ENCODE measurements around the gene EIF3I.

EIF3I gene

GRCh38 chr1:32215629-32216480 lies 6.4 kb upstream of the EIF3I start:
- TF ChIP-seq, protein P1, sequence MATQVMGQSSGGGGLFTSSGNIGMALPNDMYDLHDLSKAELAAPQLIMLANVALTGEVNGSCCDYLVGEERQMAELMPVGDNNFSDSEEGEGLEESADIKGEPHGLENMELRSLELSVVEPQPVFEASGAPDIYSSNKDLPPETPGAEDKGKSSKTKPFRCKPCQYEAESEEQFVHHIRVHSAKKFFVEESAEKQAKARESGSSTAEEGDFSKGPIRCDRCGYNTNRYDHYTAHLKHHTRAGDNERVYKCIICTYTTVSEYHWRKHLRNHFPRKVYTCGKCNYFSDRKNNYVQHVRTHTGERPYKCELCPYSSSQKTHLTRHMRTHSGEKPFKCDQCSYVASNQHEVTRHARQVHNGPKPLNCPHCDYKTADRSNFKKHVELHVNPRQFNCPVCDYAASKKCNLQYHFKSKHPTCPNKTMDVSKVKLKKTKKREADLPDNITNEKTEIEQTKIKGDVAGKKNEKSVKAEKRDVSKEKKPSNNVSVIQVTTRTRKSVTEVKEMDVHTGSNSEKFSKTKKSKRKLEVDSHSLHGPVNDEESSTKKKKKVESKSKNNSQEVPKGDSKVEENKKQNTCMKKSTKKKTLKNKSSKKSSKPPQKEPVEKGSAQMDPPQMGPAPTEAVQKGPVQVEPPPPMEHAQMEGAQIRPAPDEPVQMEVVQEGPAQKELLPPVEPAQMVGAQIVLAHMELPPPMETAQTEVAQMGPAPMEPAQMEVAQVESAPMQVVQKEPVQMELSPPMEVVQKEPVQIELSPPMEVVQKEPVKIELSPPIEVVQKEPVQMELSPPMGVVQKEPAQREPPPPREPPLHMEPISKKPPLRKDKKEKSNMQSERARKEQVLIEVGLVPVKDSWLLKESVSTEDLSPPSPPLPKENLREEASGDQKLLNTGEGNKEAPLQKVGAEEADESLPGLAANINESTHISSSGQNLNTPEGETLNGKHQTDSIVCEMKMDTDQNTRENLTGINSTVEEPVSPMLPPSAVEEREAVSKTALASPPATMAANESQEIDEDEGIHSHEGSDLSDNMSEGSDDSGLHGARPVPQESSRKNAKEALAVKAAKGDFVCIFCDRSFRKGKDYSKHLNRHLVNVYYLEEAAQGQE (IDR thresholded peaks at IDR 0.05; ENCODE audit: low read depth): no peak
- TF ChIP-seq USF1 (IDR thresholded peaks at IDR 0.05): no peak
- TF ChIP-seq CREB1 (IDR thresholded peaks at IDR 0.05; ENCODE audit: low read depth): no peak
- TF ChIP-seq TAF1 (IDR thresholded peaks at IDR 0.05; ENCODE audit: low read depth): no peak
- no peak for TF ChIP-seq ZBTB7A (IDR thresholded peaks at IDR 0.05; ENCODE audit: low read depth)
- no peak for TF ChIP-seq EGR1 (IDR thresholded peaks at IDR 0.05)
- TF ChIP-seq, protein P2, sequence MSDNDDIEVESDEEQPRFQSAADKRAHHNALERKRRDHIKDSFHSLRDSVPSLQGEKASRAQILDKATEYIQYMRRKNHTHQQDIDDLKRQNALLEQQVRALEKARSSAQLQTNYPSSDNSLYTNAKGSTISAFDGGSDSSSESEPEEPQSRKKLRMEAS (IDR thresholded peaks at IDR 0.05): no peak
- peak; percentile 72 for TF ChIP-seq RAD21 (IDR thresholded peaks at IDR 0.05; ENCODE audit: low read depth)

DNA sequence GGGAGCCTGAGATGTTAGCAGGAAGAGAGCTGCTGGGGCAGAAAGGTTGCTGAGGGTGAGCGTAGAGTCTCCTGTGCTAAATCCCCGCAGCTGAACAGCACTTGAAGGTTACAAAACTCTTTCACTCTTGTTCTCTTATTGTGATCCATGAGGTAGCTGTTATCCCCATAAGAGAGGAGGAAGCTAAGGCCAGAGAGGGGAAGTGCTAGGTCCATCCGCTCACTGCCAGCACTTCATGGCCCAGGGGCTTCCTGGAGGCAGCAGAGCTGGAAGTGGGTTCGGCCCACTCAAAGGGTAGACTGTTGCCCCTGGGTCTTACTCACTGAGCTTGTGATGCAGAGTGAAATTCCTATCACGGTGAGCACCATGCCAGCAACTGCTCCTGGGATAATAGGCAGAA lies 5.6 kb upstream of the EIF3I start:
- TF ChIP-seq ZBTB7A (IDR thresholded peaks at IDR 0.05; ENCODE audit: low read depth) (no peak), USF1 (IDR thresholded peaks at IDR 0.05) (no peak), RAD21 (IDR thresholded peaks at IDR 0.05; ENCODE audit: low read depth) (no peak), EP300 (IDR thresholded peaks at IDR 0.05; ENCODE audit: borderline replicate concordance) (no peak), TEAD4 (IDR thresholded peaks at IDR 0.05) (no peak), TCF12 (IDR thresholded peaks at IDR 0.05; ENCODE audit: low read depth) (no peak), YY1 (IDR thresholded peaks at IDR 0.05; ENCODE audit: low read depth) (no peak), NFIC (IDR thresholded peaks at IDR 0.05) (no peak), FOXM1 (IDR thresholded peaks at IDR 0.05; ENCODE audit: borderline replicate concordance, low read depth) (no peak)
- TF ChIP-seq, protein P2 (IDR thresholded peaks at IDR 0.05): no peak

GRCh38 chr1:32219022-32219421 lies 3.2 kb upstream of the EIF3I start:
- no peak for TF ChIP-seq EP300 (IDR thresholded peaks at IDR 0.05; ENCODE audit: borderline replicate concordance)
- TF ChIP-seq YY1 (IDR thresholded peaks at IDR 0.05; ENCODE audit: low read depth): no peak
- TF ChIP-seq CEBPB (IDR thresholded peaks at IDR 0.05): no peak

- TF ChIP-seq EGR1 (IDR thresholded peaks at IDR 0.05) (no peak), NFIC (IDR thresholded peaks at IDR 0.05) (peak; percentile 30; the same call in 1 of the 2 replicates)
Measured at GRCh38 chr1:32220746-32221580, 1.2 kb upstream of the EIF3I start.

GRCh38 chr1:32221581-32221979 lies 627 bp upstream of the EIF3I start:
- no peak for TF ChIP-seq EP300 (IDR thresholded peaks at IDR 0.05; ENCODE audit: borderline replicate concordance)
- TF ChIP-seq, protein P2 (IDR thresholded peaks at IDR 0.05): no peak
- TF ChIP-seq FOXM1 (IDR thresholded peaks at IDR 0.05; ENCODE audit: borderline replicate concordance, low read depth): no peak
- no peak for TF ChIP-seq TEAD4 (IDR thresholded peaks at IDR 0.05)
- TF ChIP-seq EGR1 (IDR thresholded peaks at IDR 0.05): no peak
- no peak for TF ChIP-seq TAF1 (IDR thresholded peaks at IDR 0.05; ENCODE audit: low read depth)
- no peak for TF ChIP-seq ZBTB7A (IDR thresholded peaks at IDR 0.05; ENCODE audit: low read depth)
- TF ChIP-seq RAD21 (IDR thresholded peaks at IDR 0.05; ENCODE audit: low read depth): no peak
- TF ChIP-seq NFIC (IDR thresholded peaks at IDR 0.05): no peak

- TF ChIP-seq ZBTB7A (IDR thresholded peaks at IDR 0.05; ENCODE audit: low read depth) (no peak), CREB1 (IDR thresholded peaks at IDR 0.05; ENCODE audit: low read depth) (no peak), TCF12 (IDR thresholded peaks at IDR 0.05; ENCODE audit: low read depth) (no peak), RAD21 (IDR thresholded peaks at IDR 0.05; ENCODE audit: low read depth) (peak; percentile 0; the same call in 1 of the 2 replicates)
- TF ChIP-seq, protein P1 (IDR thresholded peaks at IDR 0.05; ENCODE audit: low read depth): no peak
Measured at GRCh38 chr1:32223683-32224082, 1.5 kb downstream of the EIF3I start.
